ENCODE results near the gene HPD.
"Not testable (repeated sequence)": the region's sequence is repeated elsewhere in the genome, so short reads cannot be mapped to it uniquely, and the experiment has no call there.

HPD gene
- 0 reads per million in 2 donors for total RNA-seq

- DNase-seq: no peak
Observed at GRCh38 chr12:121858662-121859572, at the start of gene HPD. Gene HPD (minus strand): TSS chr12:121858859. CDS start chr12:121858823, 36 bp downstream.

DNA sequence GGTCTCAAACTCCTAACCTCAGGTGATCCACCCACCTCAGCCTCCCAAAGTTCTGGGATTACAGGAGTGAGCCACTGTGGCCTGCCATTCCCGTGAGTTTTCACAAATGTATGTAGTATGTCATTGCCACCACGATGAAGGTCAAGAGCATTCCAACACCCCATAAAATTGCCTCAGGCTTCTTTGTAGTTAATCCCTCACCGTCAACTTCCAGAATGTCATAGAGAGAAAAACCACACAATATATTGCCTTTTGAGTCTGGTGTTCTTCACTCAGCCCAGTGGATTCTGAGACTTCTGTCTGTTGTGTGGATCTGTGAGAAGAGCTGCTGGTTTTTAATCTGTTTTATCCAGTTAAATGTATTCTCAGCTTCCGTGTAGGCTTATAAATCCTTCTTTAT lies 47.1 kb upstream of the HPD start:
- no peak for DNase-seq

DNA sequence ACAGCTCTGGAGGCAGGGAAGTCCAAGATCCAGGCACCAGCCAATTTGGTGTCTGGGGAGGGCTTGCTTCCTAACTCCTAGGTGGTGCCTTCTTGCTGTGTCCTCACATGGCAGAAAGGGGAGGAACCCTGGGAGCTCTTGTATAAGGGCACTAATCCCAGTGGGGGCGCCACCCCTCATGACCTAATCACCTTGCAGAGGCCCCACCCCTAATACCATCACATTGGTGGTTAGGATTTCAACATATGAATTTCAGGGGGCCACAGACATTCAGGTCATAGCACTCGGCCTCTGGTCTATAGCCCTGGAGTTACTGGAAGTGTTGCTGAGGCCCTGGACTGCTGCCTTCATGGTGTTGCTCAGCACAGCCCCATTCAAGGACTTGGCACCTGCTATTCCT lies 44.5 kb upstream of the HPD start:
- no peak for DNase-seq

- no peak for DNase-seq
Observed at GRCh38 chr12:121899590-121899989, 40.9 kb upstream of the HPD start.

DNA sequence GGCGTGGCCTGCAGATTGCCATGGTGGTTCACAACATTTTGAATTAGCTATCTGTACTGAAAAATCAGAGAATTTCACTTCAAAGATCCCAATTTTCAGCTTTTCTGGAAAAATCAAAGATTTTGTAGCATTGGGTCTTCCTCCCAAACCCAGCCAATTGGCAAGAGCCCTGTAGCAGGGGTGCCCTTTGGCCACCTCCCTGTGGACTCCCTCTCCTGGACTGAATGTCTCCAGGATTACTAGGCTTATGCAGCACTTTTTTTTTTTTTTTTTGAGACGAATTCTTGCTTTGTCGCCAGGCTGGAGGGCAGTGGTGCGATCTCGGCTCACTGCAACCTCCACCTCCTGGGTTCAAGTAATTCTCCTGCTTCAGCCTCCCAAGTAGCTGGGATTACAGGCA lies 39.6 kb upstream of the HPD start:
- no peak for DNase-seq

DNA sequence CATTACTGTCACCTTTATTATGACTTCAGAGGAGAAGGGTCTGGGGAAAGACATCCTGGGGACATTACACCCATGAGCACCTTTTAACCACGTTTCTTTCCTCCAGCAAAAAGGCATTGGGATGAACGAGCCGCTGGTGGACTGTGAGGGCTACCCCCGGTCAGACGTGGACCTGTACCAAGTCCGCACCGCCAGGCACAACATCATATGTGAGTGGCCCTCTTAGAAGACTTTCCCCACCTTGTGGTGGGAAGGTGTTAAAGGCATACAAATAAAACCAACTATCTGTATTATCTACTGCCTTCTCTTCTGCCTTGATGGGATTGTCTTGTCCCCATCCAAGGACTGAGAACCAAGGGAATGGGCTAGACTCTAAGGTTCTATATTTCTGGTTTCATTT lies 36.0 kb upstream of the HPD start:
- DNase-seq: no peak

- DNase-seq: no peak
Observed at GRCh38 chr12:121893961-121894460, 35.4 kb upstream of the HPD start.

- DNase-seq: no peak
Observed at GRCh38 chr12:121892673-121893561, 34.3 kb upstream of the HPD start.

GRCh38 chr12:121889661-121890060 lies 31.0 kb upstream of the HPD start:
- not testable (repeated sequence) for DNase-seq

DNA sequence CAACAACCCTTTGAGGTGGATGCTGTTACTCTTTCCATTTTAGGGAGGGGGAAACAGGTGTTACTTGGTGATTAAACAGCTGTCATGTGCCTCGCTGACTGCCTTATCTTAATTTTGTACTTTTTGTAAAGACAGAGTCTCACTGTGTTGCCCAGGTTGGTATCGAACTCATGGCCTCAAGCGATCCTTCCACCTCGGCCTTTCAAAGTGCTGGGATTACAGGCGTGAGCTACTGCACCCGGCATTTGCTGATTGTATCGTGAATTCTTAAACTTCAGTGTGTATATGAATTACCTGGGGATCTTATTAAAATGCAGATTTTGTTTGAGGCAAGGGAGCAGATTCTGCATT lies 30.6 kb upstream of the HPD start:
- no peak for DNase-seq

GRCh38 chr12:121888478-121889273 lies 30.0 kb upstream of the HPD start, which contains the start of gene PSMD9:
Gene PSMD9 (plus strand): TSS chr12:121888790. CDS start chr12:121888857, 67 bp downstream.
- peak; percentile 98 for DNase-seq

DNA sequence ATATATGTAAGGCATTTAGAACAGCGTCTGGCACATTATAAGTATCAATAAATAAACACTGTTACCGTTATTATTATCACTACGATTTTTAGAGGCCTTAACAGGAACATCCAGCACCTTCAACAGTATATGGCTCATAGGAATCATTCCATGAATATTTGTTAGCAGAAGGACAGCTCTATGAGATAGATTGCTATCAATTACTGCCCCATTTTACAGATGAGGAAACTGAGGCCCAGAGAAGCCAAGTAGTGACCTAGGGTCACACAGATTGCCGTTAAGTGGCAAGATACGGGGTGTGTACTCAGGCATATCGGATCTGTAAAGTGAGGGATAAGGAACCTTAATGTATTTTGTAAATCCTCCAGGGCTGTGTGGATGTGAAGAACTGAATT lies 29.4 kb upstream of the HPD start:
- DNase-seq: no peak

DNA sequence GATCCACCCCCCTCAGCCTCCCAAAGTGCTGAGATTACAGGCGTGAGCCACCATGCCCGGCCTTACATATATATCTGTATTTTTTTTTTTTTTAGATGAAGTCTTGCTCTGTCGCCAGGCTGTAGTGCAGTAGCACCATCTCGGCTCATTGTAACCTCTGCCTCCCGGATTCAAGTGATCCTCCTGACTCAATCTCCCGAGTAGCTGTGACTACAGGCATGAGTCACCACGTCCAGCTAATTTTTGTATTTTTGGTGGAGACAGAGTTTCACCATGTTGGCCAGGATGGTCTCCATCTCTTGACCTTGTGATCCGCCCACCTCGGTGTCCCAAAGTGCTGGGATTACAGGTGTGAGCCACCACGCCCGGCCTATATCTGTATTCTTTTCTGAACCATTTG lies 26.5 kb upstream of the HPD start:
- not testable (repeated sequence) for DNase-seq

DNA sequence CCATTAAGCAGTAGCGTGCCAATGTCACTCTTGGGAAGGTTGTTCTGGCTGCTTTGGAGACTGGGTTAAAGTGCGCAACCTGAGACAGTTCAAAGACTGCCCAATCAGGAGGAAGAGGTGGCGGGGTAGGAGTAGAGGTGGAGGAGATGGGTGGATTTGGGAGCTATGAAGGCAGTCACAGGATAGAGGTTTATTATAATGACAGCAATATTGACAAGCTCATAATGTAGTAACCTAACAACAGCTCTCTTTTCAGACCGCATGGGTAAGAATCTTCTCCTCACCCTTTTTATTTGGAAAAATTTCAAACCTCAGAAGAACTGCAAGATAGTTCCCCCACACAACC lies 24.6 kb upstream of the HPD start:
- no peak for DNase-seq

DNA sequence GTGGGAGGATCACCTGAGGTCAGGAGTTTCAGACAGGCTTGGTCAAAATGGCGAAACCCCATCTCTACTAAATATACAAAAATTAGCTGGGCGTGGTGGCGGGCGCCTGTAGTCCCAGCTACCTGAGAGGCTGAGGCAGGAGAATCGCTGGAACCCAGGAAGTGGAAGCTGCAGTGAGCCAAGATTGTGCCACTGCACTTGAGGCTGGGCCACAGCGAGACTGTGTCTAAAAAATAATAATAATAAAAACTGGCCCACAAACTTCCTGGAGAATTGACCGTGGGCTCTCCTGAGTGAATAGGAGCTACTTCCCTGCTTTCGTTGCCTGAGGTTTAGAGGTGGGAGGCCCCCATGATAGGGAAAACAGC lies 17.4 kb upstream of the HPD start:
- not testable (repeated sequence) for DNase-seq

DNA sequence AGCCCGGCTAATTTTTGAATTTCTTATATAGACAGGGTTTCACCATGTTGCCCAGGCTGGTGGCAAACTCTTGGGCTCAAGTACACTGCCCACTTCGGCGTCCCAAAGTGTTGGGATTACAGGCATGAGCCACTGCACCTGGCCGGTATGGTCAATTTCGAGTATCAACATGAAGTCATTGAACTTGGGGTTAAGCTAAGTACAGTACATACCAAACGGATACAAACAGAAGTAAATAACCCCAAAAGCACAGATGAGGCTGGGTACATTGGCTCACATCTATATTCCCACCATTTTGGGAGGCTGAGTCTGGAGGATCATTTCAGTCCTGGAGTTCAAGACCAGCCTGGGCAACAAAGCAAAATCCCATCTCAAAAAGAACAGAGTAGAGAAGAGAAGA lies 16.9 kb upstream of the HPD start:
- no peak for DNase-seq

DNA sequence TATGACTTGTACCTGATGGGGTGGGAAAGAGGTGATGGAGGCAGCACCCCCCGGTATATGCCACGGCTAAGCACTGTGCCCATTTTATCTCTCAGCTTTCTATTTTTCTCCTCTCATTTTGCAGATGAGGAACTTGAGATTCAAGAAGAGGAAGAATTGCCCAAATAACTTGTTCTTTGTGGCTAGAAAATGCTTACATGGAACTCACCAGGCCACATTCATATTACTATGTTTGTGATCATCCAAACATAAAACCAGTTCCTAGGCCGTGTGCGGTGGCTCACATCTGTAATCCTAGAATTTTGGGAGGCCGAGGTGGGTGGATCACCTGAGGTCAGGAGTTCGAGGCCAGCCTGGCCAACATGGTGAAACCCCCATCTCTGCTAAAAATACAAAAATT lies 15.4 kb upstream of the HPD start:
- no peak for DNase-seq

DNA sequence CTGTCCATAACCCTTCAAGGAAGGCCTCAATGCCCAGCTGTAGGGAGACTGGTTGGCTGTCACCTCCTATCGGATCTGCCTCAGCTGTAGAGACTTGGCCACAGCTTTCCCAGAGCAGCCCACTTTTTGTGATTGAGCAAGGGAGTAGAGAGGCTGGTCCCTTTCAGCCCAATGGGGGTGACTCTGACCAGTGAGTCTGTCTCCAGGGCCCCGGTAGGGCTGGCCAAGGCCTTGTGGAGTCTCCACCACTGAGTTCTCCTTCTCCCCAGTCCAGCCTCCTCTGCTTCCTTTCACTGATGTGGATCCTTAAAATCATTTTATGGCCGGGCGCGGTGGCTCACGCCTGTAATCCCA lies 14.5 kb upstream of the HPD start:
- no peak for DNase-seq

- no peak for DNase-seq
Observed at GRCh38 chr12:121872546-121873215, 14.0 kb upstream of the HPD start.

GRCh38 chr12:121871467-121871866 lies 12.8 kb upstream of the HPD start:
- DNase-seq: no peak

DNA sequence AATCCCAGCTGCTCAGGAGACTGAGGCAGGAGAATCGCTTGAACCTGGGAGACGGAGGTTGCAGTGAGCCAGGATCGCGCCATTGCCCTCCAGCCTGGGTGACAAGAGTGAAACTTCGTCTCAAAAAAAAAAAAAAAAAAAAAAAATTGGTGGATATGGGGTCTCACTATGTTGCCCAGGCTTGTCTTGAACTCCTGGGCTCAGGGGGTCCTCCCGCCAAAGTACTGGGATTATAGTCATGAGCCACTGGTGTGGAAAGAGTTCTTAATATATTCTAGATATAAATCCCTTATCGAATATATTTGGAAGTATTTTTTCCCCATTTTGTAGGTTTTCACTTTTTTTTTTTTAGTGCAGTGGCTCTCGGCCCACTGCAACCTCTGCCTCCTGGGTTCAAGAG lies 10.6 kb upstream of the HPD start:
- DNase-seq: not testable (repeated sequence)

- DNase-seq: no peak
Observed at GRCh38 chr12:121866331-121866730, 7.7 kb upstream of the HPD start.

Measured in T-helper 9 cell (primary cell).